Thyroid gland (tissue), 4 donors: ENCODE data around the gene SEL1L3. TPM values are rescaled to one million over a fixed set of nuclear protein-coding genes. Genes with fewer than 3 reads are reported as not detected.

Source experiments
- DNase-seq, 2 donors: peaks; one replicate each; pipeline ENCODE4 v3.0.0-alpha.2; 2019
- H3K27ac ChIP-seq, 3 donors: fragments of 200-600 bp; sonication (generic); 1 replicate in 2 of 3; 2 replicates in 1 of 3; pipeline ENCODE4 v1.5.1; 2016 to 2019; ENCODE audit warnings: mild to moderate bottlenecking in 1 of 3, moderate library complexity in 1 of 3
- H3K27me3 ChIP-seq: fragments of 200-600 bp; sonication (generic); one replicate; pipeline ENCODE4 v1.5.1; 2019
- H3K36me3 ChIP-seq, 2 donors: fragments of 200-600 bp; sonication (generic); one replicate each; pipeline ENCODE4 v1.5.1; 2016 to 2019
- H3K4me1 ChIP-seq, 2 donors: fragments of 200-600 bp; sonication (generic); one replicate each; pipeline ENCODE4 v1.5.1; 2017 to 2019
- H3K4me3 ChIP-seq, 3 donors: fragments of 200-600 bp; sonication (generic); replicated peaks in 1 of 3; 1 replicate in 2 of 3; 2 replicates in 1 of 3; pipeline ENCODE4 v1.5.1; 2016; ENCODE audit warnings: mild to moderate bottlenecking in 1 of 3
- H3K9me3 ChIP-seq: fragments of 200-600 bp; sonication (generic); one replicate; pipeline ENCODE4 v1.5.1; 2017
- POLR2A ChIP-seq, 2 donors: fragments of 450-650 bp; IDR thresholded peaks; one replicate each; pipeline ENCODE4 v1.6.1; 2017; ENCODE audit warnings: antibody characterized with exemption in 2 of 2, mild to moderate bottlenecking in 2 of 2, moderate library complexity in 1 of 2
- WGBS, 2 donors: methylation state at CpG; one replicate each; pipeline ENCODE4 v1.1.5; 2017; 5-methylcytosine and 5-hydroxymethylcytosine counted together
- intact Hi-C: fragments of 100-400 bp; cut with DNase I; formaldehyde crosslinking; loops from one replicate; pipeline ENCODE4 v1.15.1; 2023
- total RNA-seq, 4 donors: library from RNA; depleted of rRNA; stranded (reverse); fragments of >200 nt; gene quantifications; one replicate each; pipeline ENCODE4 v1.2.3, GENCODE V29; 2016
- TF ChIP-seq, protein P1 (sequence below), 6 experiments: fragments of 200-600 bp in 3 of 6; fragments of 450-650 bp in 3 of 6; sonication (generic) in 3 of 6; IDR thresholded peaks; one replicate each; pipeline ENCODE4 v1.5.1; 2016 to 2019; ENCODE audit warnings: antibody characterized with exemption in 6 of 6, mild to moderate bottlenecking in 2 of 6, inconsistent platforms in 1 of 6, moderate library complexity in 1 of 6

The SEL1L3 gene
- total RNA-seq, 4 donors from 2014 or later, result 18.5 to 81.4 (median 32.4) TPM

DNA sequence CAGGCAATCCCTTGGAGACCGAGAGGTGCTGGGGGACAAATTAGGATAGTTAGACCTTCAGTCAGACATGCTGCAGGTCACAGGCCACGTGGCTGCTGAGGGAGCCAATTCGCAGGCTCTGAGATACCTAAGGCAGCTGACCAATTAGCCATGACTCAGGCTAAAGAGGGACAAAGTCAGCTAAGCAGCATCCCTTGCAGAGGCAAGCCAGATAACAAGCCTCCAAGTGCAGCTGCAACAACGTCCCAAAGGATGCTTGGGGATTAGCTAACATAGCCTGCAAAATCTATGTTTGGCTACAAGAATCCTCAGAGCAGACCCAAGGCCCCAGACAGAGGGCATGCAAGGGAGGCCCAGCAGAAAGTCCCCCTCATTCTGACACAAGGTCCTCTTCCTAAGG is 93.5 kb downstream of the SEL1L3 start:
- TF ChIP-seq, protein P1, sequence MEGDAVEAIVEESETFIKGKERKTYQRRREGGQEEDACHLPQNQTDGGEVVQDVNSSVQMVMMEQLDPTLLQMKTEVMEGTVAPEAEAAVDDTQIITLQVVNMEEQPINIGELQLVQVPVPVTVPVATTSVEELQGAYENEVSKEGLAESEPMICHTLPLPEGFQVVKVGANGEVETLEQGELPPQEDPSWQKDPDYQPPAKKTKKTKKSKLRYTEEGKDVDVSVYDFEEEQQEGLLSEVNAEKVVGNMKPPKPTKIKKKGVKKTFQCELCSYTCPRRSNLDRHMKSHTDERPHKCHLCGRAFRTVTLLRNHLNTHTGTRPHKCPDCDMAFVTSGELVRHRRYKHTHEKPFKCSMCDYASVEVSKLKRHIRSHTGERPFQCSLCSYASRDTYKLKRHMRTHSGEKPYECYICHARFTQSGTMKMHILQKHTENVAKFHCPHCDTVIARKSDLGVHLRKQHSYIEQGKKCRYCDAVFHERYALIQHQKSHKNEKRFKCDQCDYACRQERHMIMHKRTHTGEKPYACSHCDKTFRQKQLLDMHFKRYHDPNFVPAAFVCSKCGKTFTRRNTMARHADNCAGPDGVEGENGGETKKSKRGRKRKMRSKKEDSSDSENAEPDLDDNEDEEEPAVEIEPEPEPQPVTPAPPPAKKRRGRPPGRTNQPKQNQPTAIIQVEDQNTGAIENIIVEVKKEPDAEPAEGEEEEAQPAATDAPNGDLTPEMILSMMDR (IDR thresholded peaks at IDR 0.05), result no peak
- no peak for TF ChIP-seq POLR2A (IDR thresholded peaks at IDR 0.05)
- no peaks in the 10 kb centered on the region for H3K27me3 ChIP-seq
- no peaks in the 10 kb centered on the region for H3K36me3 ChIP-seq
- no peak for DNase-seq
- WGBS, 2 donors, result 64 to 80% methylated on average over 4 of the region's 4 CpGs
- H3K9me3 ChIP-seq, result no peaks in the 10 kb centered on the region
- no peaks in the 10 kb centered on the region for H3K4me1 ChIP-seq
- H3K27ac ChIP-seq, result no peak overlapping the region
- intact Hi-C loops, result no loop called here
- H3K4me3 ChIP-seq, result no peak overlapping the region

DNA sequence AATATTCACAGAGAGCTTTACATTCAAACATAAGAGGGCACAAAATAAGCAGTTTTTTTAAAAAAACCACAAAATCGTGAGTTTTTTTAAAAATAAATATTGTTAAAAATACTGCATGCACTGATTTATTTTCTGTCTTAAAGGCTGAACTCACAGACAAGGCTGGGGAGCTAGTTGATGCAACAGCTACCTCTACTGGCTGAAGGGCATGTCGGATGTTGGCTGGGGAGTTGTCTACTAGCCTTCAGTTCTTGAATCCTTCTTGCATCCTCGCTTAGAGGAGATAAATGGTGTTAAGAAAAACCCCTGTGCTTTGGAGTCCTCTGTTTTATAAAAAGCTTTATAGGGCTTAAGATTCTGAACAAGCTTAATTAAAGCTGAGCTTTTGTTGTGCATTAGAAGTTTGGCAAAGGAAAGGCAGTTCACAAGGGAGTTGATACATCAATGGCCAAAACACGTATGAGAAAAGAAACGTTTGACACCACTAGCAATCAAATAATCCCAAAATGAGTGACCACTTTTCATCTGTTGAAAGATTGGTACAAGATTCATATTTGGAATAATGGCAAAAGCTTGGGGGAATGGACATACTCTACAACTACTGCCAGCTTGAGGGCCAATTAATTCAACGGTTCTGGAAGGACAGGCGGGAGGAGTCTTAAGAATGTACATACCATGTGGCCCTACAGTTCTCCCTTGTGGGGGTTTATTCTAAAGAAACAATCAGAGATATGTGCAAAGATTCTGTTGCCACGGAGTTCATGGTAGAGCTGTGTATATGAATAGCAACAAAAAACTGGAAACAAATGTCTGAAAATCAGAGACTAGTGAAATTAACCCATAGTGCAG is 94.7 kb downstream of the SEL1L3 start:
- Histone ChIP-seq H3K27ac (no peak overlapping the region), H3K36me3 (no peaks in the 10 kb centered on the region), H3K9me3 (no peaks in the 10 kb centered on the region), H3K27me3 (no peaks in the 10 kb centered on the region), H3K4me1 (no peaks in the 10 kb centered on the region), H3K4me3 (no peak overlapping the region)
- TF ChIP-seq POLR2A (IDR thresholded peaks at IDR 0.05), result no peak
- TF ChIP-seq, protein P1 (IDR thresholded peaks at IDR 0.05), result peak in 5 of 6 experiments; percentile 59 to 87 (median 81)
- WGBS, 2 donors, result 53 to 55% methylated on average over 8 of the region's 8 CpGs
- intact Hi-C loops, result no loop called here
- peak; percentile 58 to 73 for DNase-seq

- H3K4me1 ChIP-seq, result no peaks in the 10 kb centered on the region
- no peak overlapping the region for H3K4me3 ChIP-seq
- no peaks in the 10 kb centered on the region for H3K9me3 ChIP-seq
- intact Hi-C loops, result no loop called here
- WGBS, 2 donors, result 92 to 95% methylated on average over 11 of the region's 11 CpGs
- no peak overlapping the region for H3K27ac ChIP-seq
- H3K27me3 ChIP-seq, result no peaks in the 10 kb centered on the region
- no peak for DNase-seq
- TF ChIP-seq, protein P1 (IDR thresholded peaks at IDR 0.05), result no peak
- no peak for TF ChIP-seq POLR2A (IDR thresholded peaks at IDR 0.05)
- H3K36me3 ChIP-seq, result no peaks in the 10 kb centered on the region
Measured at GRCh38 chr4:25760518-25761157, 102.2 kb downstream of the SEL1L3 start.

DNA sequence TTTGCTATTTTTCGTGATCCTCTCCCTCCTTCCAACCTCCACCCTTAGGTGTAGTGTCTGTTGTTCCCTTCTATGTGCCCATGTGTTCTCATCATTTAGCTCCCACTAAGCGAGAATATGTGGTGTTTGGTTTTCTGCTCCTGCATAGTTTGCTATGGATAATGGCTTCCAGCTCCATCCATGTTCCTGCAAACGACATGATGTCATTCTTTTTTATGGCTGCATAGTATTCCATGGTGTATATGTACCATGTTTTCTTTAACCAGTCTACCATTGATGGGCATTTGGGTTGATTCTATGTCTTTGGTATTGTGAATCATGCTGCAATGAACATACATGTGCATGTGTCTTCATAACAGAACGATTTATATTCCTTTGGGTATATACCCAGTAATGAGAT is 102.7 kb downstream of the SEL1L3 start:
- WGBS, 2 donors, result 96 to 97% methylated on average over 4 of the region's 4 CpGs
- no peak overlapping the region for H3K4me3 ChIP-seq
- H3K36me3 ChIP-seq, result no peaks in the 10 kb centered on the region
- H3K27me3 ChIP-seq, result no peaks in the 10 kb centered on the region
- DNase-seq, result no peak
- no peaks in the 10 kb centered on the region for H3K9me3 ChIP-seq
- H3K4me1 ChIP-seq, result no peaks in the 10 kb centered on the region
- no peak for TF ChIP-seq POLR2A (IDR thresholded peaks at IDR 0.05)
- TF ChIP-seq, protein P1 (IDR thresholded peaks at IDR 0.05), result no peak
- intact Hi-C loops, result no loop called here
- no peak overlapping the region for H3K27ac ChIP-seq

- no peak for DNase-seq
- WGBS, 2 donors, result 92 to 98% methylated on average over 8 of the region's 8 CpGs
- intact Hi-C loops, result no loop called here
- Histone ChIP-seq H3K4me1 (no peaks in the 10 kb centered on the region), H3K9me3 (no peaks in the 10 kb centered on the region), H3K4me3 (no peak overlapping the region), H3K36me3 (no peaks in the 10 kb centered on the region), H3K27me3 (no peaks in the 10 kb centered on the region), H3K27ac (no peak overlapping the region)
- TF ChIP-seq, protein P1 (IDR thresholded peaks at IDR 0.05), result no peak
- TF ChIP-seq POLR2A (IDR thresholded peaks at IDR 0.05), result no peak
Measured at GRCh38 chr4:25759101-25759500, 103.7 kb downstream of the SEL1L3 start.
